Endothelial cell of umbilical vein (primary cell): Measurements from ENCODE around the gene BDKRB2. TPM values are rescaled to one million over a fixed set of nuclear protein-coding genes. Genes with fewer than 3 reads are reported as not detected.

Experiments
- BruUV-seq: library from RNA; stranded (reverse); fragments of 400-500 nt; replicated peaks from 2 replicates; lab custom pipeline; 2021; lab: Mats Ljungman, UMichigan
- CTCF ChIA-PET: fragments of 300-600, 350-600 bp; sonication (Branson Sonifier 250); formaldehyde crosslinking; loops from one replicate; lab custom pipeline; 2021; ENCODE audit warnings: antibody characterized with exemption, inconsistent platforms; lab: Charles Lee
- POLR2A ChIA-PET: fragments of 300-600, 350-600 bp; sonication (Branson Sonifier 250); formaldehyde crosslinking; loops from one replicate; lab custom pipeline; 2021; ENCODE audit warnings: antibody characterized with exemption, inconsistent platforms; lab: Charles Lee
- DNase-seq: peaks from one replicate; pipeline ENCODE4 v3.0.0-alpha.2; 2011; ENCODE audit warnings: low read depth, low spot score
- FAIRE-seq: peaks from 2 replicates; lab custom pipeline; 2011; peaks lifted over from hg19 to GRCh38; lab: Jason Lieb, UNC
- H2AFZ ChIP-seq: 2 replicates; pipeline ENCODE4 v1.6.0; 2012; ENCODE audit warnings: low read depth, low read length, control low read depth, inconsistent platforms
- H3K27ac ChIP-seq: 2 replicates; pipeline ENCODE4 v1.5.1; 2011; ENCODE audit warnings: low read depth, mild to moderate bottlenecking, control low read depth, low read length, moderate library complexity; ENCODE audit not compliant: insufficient read depth
- H3K27me3 ChIP-seq, 2 experiments: 2 replicates each; pipeline versions ENCODE4 v1.6.0 to v1.6.1; 2011; ENCODE audit warnings: low read length in 2 of 2, mixed read lengths in 1 of 2; ENCODE audit not compliant: control insufficient read depth in 2 of 2, insufficient read depth in 2 of 2
- H3K36me3 ChIP-seq, 2 experiments: 2 replicates in 1 of 2; 3 replicates in 1 of 2; pipeline ENCODE4 v1.5.1; 2011; ENCODE audit warnings: low read length in 2 of 2, mild to moderate bottlenecking in 1 of 2, moderate library complexity in 1 of 2; ENCODE audit not compliant: control insufficient read depth in 2 of 2, insufficient read depth in 2 of 2; ENCODE audit errors: extremely low read depth in 1 of 2
- H3K4me1 ChIP-seq: 3 replicates; pipeline ENCODE4 v1.5.1; 2011; ENCODE audit warnings: mild to moderate bottlenecking, low read length; ENCODE audit not compliant: control insufficient read depth, insufficient read depth; ENCODE audit errors: extremely low read depth
- H3K4me2 ChIP-seq: 2 replicates; pipeline ENCODE4 v1.6.1; 2011; ENCODE audit warnings: low read length, control low read depth, mixed read lengths; ENCODE audit not compliant: insufficient read depth
- H3K4me3 ChIP-seq, 3 experiments: fragments of 200-600 bp in 1 of 3; sonication (generic), shearing (Covaris generic) in 1 of 3; replicated peaks in 1 of 3; 2 replicates each; pipeline ENCODE4 v1.5.1; 2011 to 2016; ENCODE audit warnings: control low read depth in 3 of 3, low read length in 3 of 3, mild to moderate bottlenecking in 2 of 3, inconsistent platforms in 1 of 3, low read depth in 1 of 3, moderate library complexity in 1 of 3; ENCODE audit not compliant: insufficient read depth in 1 of 3
- H3K79me2 ChIP-seq: 2 replicates; pipeline ENCODE4 v1.6.0; 2012; ENCODE audit warnings: low read length, inconsistent platforms; ENCODE audit not compliant: control insufficient read depth, insufficient read depth
- H3K9ac ChIP-seq: replicated peaks from 2 replicates; pipeline ENCODE3; 2011; ENCODE audit warnings: low read length, control low read depth; ENCODE audit not compliant: insufficient read depth; ENCODE audit errors: extremely low read depth
- H3K9me1 ChIP-seq: replicated peaks from 3 replicates; pipeline ENCODE4 v1.6.0; 2011; ENCODE audit warnings: mild to moderate bottlenecking, low read length; ENCODE audit not compliant: control insufficient read depth, insufficient read depth; ENCODE audit errors: extremely low read depth
- H3K9me3 ChIP-seq: replicated peaks from 2 replicates; pipeline ENCODE4 v1.5.1; 2012; ENCODE audit warnings: low read length, inconsistent platforms; ENCODE audit not compliant: control insufficient read depth, insufficient read depth
- H4K20me1 ChIP-seq: replicated peaks from 2 replicates; pipeline ENCODE3; 2011; ENCODE audit warnings: mild to moderate bottlenecking, low read length; ENCODE audit not compliant: control insufficient read depth, insufficient read depth; ENCODE audit errors: extremely low read depth
- EZH2 ChIP-seq: IDR thresholded peaks from 2 replicates; pipeline ENCODE4 v1.6.1; 2012; ENCODE audit warnings: borderline replicate concordance, low read depth, mild to moderate bottlenecking, moderate library complexity, low read length, inconsistent platforms; ENCODE audit not compliant: severe bottlenecking
- FOS ChIP-seq: IDR thresholded peaks from 2 replicates; pipeline ENCODE4 v1.6.1; 2011; ENCODE audit warnings: mild to moderate bottlenecking, low read length, moderate library complexity, borderline replicate concordance; ENCODE audit not compliant: insufficient read depth
- GATA2 ChIP-seq: IDR thresholded peaks from 2 replicates; pipeline ENCODE4 v1.7.0; 2011; ENCODE audit warnings: low read depth, mild to moderate bottlenecking, moderate library complexity, mixed read lengths, low read length; ENCODE audit not compliant: insufficient read length, insufficient read depth
- JUN ChIP-seq: IDR thresholded peaks from 2 replicates; pipeline ENCODE4 v1.6.1; 2011; ENCODE audit warnings: borderline replicate concordance, low read depth; ENCODE audit not compliant: insufficient read length, insufficient read depth
- MYC ChIP-seq: IDR thresholded peaks from one replicate; pipeline ENCODE4 v1.6.1; 2011; ENCODE audit warnings: mild to moderate bottlenecking, low read depth, low read length
- POLR2A ChIP-seq: IDR thresholded peaks from 2 replicates; pipeline ENCODE4 v1.6.1; 2012; ENCODE audit warnings: low read depth, mild to moderate bottlenecking, control low read depth, low read length
- POLR2AphosphoS5 ChIP-seq: IDR thresholded peaks from 2 replicates; pipeline ENCODE4 v1.6.1; 2012; ENCODE audit warnings: low read depth, mild to moderate bottlenecking, control low read depth, low read length, moderate library complexity; ENCODE audit not compliant: insufficient read depth
- dilution Hi-C: fragments of 300-500 bp; cut with MboI; formaldehyde crosslinking; loops from one replicate; pipeline ENCODE4 v1.15.0; 2019; ENCODE audit warnings: low sequenced_read_pairs; ENCODE audit not compliant: extremely low pct_ligation_motif_present
- intact Hi-C: fragments of 100-400 bp; cut with micrococcal nuclease; formaldehyde crosslinking; loops from one replicate; pipeline ENCODE4 v1.10.0; 2022
- polyA plus RNA-seq, 4 experiments: library from polyadenylated mRNA; depleted of rRNA in 3 of 4; stranded (reverse) in 3 of 4; unstranded in 1 of 4; fragments of >200 nt; gene quantifications; 2 replicates each; pipeline versions ENCODE4 v1.2.1 to v1.2.3, GENCODE V29; 2011 to 2012; ENCODE audit warnings: missing spikeins in 1 of 4
- total RNA-seq: library from RNA; stranded (reverse); gene quantifications from 2 replicates; pipeline ENCODE4 v1.2.3, GENCODE V29; 2021
- TF ChIP-seq, protein P1 (sequence below), 2 donors: IDR thresholded peaks; 1 replicate in 1 of 2; 2 replicates in 1 of 2; pipeline ENCODE4 v1.5.1; 2011; ENCODE audit warnings: low read length in 2 of 2, mild to moderate bottlenecking in 2 of 2, moderate library complexity in 2 of 2, control low read depth in 1 of 2, inconsistent platforms in 1 of 2, low read depth in 1 of 2; ENCODE audit not compliant: insufficient read depth in 1 of 2; ENCODE audit errors: extremely low read depth in 1 of 2
- TF ChIP-seq, protein P2 (sequence below): IDR thresholded peaks from 2 replicates; pipeline ENCODE4 v1.6.1; 2011; ENCODE audit not compliant: insufficient read depth, insufficient read length

The BDKRB2 gene
- total and polyA plus RNA-seq, 2 donors (not counting 3 experiments of a cell fraction or from before 2014, with no cell fraction given), result 0.22 to 0.77 TPM

DNA sequence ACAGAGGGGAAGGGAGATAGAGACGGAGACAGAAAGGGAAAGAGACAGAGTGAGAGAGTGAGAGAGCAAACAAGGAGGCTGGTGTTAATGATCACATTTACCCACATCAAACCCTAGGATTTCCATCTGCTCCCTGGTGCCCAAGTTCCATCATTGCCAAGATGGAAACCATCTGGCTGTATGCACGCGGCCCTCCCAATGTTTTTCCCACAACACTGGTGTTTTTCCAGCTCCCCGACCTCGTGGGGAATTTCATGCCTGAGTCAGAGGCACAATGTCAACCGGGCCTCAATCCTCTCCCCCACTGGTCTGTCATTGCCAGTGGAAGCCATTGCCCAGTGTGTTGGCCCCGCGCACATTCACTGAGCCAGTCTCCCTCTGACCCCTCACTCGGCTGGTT lies 19.9 kb upstream of the BDKRB2 start:
- Histone ChIP-seq H3K36me3 (no peaks in the 10 kb centered on the region), H3K4me3 (no peak overlapping the region), H3K9ac (no peak overlapping the region), H3K79me2 (no peaks in the 10 kb centered on the region), H3K27ac (no peak overlapping the region), H3K27me3 (no peaks in the 10 kb centered on the region), H2AFZ (no peak overlapping the region), H3K4me2 (no peak overlapping the region), H4K20me1 (no peaks in the 10 kb centered on the region), H3K9me3 (no peaks in the 10 kb centered on the region), H3K9me1 (no peaks in the 10 kb centered on the region), H3K4me1 (peaks cover 4% of the 10 kb centered on the region)
- no peak for TF ChIP-seq JUN
- TF ChIP-seq, protein P1, sequence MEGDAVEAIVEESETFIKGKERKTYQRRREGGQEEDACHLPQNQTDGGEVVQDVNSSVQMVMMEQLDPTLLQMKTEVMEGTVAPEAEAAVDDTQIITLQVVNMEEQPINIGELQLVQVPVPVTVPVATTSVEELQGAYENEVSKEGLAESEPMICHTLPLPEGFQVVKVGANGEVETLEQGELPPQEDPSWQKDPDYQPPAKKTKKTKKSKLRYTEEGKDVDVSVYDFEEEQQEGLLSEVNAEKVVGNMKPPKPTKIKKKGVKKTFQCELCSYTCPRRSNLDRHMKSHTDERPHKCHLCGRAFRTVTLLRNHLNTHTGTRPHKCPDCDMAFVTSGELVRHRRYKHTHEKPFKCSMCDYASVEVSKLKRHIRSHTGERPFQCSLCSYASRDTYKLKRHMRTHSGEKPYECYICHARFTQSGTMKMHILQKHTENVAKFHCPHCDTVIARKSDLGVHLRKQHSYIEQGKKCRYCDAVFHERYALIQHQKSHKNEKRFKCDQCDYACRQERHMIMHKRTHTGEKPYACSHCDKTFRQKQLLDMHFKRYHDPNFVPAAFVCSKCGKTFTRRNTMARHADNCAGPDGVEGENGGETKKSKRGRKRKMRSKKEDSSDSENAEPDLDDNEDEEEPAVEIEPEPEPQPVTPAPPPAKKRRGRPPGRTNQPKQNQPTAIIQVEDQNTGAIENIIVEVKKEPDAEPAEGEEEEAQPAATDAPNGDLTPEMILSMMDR (IDR thresholded peaks at IDR 0.05; ENCODE audit: extremely low read depth in 1 of 2, insufficient read depth in 1 of 2, low read depth in 1 of 2, low read length in 2 of 2), result no peak
- TF ChIP-seq POLR2A, result no peak
- no peak for TF ChIP-seq MYC
- TF ChIP-seq, protein P2, sequence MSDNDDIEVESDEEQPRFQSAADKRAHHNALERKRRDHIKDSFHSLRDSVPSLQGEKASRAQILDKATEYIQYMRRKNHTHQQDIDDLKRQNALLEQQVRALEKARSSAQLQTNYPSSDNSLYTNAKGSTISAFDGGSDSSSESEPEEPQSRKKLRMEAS, result no peak
- TF ChIP-seq FOS, result no peak
- TF ChIP-seq POLR2AphosphoS5, result no peak
- TF ChIP-seq EZH2, result no peak
- TF ChIP-seq GATA2, result no peak
- DNase-seq (no peak), FAIRE-seq (no peak)
- intact Hi-C loops, result no loop called here
- no TSS peak for BruUV-seq
- CTCF ChIA-PET, result no interaction called here
- dilution Hi-C loops, result no loop called here
- POLR2A ChIA-PET, result no interaction called here
